GM12872 (cell line): Measurements from ENCODE around the gene GMFB.
A peak's percentile ranks its signal among the peaks of the same experiment; 100 is the strongest.

ENCODE experiments used
- CTCF ChIP-seq: IDR thresholded peaks from 3 replicates; pipeline ENCODE4 v1.5.1; 2011; ENCODE audit warnings: low read depth, mild to moderate bottlenecking, low read length, moderate library complexity; ENCODE audit not compliant: insufficient read depth

The GMFB gene

GRCh38 chr14:54490445-54491175 is 1.8 kb upstream of the GMFB start:
- TF ChIP-seq CTCF = no peak

- no peak for TF ChIP-seq CTCF
These were observed 1.1 kb upstream of the GMFB start for GRCh38 chr14:54489731-54490444.

DNA sequence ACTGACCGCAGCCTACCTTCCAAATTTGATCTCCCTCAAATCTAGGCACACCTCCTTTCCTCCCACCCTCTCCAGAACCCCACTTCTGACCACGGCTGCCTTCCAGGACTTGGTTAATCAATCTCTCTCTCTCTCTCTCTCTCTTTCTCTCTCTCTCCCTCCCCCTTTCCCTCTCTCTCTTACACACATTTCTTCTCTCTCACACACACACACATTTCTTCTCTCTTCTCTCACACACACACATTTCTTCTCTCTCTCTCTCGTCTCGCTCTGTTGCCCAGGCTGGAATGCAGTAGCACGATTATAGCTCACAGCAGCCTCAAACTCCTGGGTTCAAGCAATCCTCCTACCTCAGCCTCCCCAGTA is 521 bp upstream of the GMFB start:
- no peak for TF ChIP-seq CTCF

- peak; percentile 36; the same call in 1 of the 3 replicates for TF ChIP-seq CTCF
These were observed 498 bp downstream of the GMFB start for GRCh38 chr14:54488318-54488645.

DNA sequence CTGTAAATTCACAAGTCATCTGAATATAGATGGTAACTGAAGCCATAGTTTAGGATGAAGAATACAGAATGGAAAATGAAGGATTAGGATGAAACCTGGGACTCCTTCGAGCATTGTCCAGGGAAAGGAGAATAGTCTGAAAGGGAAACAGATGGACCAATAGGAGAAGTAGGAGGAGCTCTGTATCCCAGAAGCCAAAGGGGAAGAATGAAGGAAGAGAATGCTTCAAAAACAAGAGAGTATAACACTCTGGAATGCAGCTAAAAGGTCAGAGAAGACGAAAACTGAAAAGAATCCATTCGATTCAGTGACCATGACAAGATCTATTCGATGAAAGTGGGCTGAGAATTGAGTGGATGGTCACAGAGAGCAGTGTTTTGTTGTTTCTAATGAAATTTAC is 1.0 kb downstream of the GMFB start:
- no peak for TF ChIP-seq CTCF

GRCh38 chr14:54486685-54487084 is 2.1 kb downstream of the GMFB start:
- no peak for TF ChIP-seq CTCF

DNA sequence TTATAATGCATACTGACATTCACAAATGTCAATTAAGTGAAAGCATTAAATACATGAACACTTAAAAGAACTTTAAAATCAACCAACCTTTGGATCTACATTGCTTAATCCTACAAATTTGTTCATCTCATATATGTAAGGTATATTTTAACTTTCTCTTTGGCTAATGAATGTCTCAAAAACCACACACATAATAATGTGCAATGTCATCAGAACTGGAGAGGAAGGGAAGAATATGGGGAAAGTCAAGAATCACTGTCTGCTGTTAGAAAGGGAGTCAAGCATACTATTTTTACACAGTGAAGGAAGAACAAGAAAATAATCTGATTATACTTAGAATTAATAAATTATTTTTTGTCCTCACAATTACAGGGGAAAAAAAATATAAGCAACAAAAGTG is 4.9 kb downstream of the GMFB start:
- TF ChIP-seq CTCF = no peak
